Adrenal gland (tissue), 12 donors: ENCODE results near the gene CCDC149. TPM values are rescaled to one million over a fixed set of nuclear protein-coding genes. Genes with fewer than 3 reads are reported as not detected.

Experiments
- DNase-seq, 7 donors: peaks; one replicate each; pipeline ENCODE4 v3.0.0-alpha.2; 2019 to 2020
- H3K27ac ChIP-seq, 5 donors: fragments of 200-600 bp; sonication (generic) in 4 of 5; 1 replicate in 3 of 5; 2 replicates in 2 of 5; pipeline versions ENCODE4 v1.5.1 to v1.8.0; 2016 to 2020; ENCODE audit warnings: mild to moderate bottlenecking in 1 of 5
- H3K27me3 ChIP-seq: fragments of 200-600 bp; 2 replicates; pipeline ENCODE4 v1.8.0; 2021
- H3K36me3 ChIP-seq, 2 donors: fragments of 200-600 bp; replicated peaks in 1 of 2; 1 replicate in 1 of 2; 2 replicates in 1 of 2; pipeline versions ENCODE4 v1.5.1 to v1.8.0; 2018 to 2022
- H3K4me1 ChIP-seq, 2 donors: fragments of 200-600 bp; replicated peaks in 1 of 2; 1 replicate in 1 of 2; 2 replicates in 1 of 2; pipeline versions ENCODE4 v1.5.1 to v1.8.0; 2018 to 2021
- H3K4me3 ChIP-seq, 4 donors: fragments of 200-600 bp; sonication (generic) in 3 of 4; one replicate each; pipeline ENCODE4 v1.5.1; 2016 to 2018
- H3K9me3 ChIP-seq, 3 donors: fragments of 200-600 bp; sonication (generic) in 1 of 3; replicated peaks in 1 of 3; 1 replicate in 2 of 3; 2 replicates in 1 of 3; pipeline versions ENCODE4 v1.5.1 to v1.8.0; 2016 to 2021
- POLR2A ChIP-seq, 2 donors: fragments of 450-650 bp; IDR thresholded peaks; one replicate each; pipeline ENCODE4 v1.6.1; 2017; ENCODE audit warnings: antibody characterized with exemption in 2 of 2, mild to moderate bottlenecking in 2 of 2, moderate library complexity in 1 of 2
- WGBS, 4 donors: extraction: QIAGEN DNeasy Blood & Tissue Kit in 2 of 4; methylation state at CpG; one replicate each; pipeline versions ENCODE4 v1.1.5 to v1.1.7; 2013 to 2017; 5-methylcytosine and 5-hydroxymethylcytosine counted together
- intact Hi-C, 2 donors: fragments of 100-400 bp; cut with DNase I; formaldehyde crosslinking; loops; one replicate each; pipeline versions ENCODE4 v1.14.1 to v1.15.0; 2022 to 2023
- polyA plus RNA-seq, 3 donors: library from polyadenylated mRNA; stranded (reverse); fragments of 200-250 nt in 2 of 3; fragments of 350-450 nt in 1 of 3; fragmentation: Illumina TruSeq in 1 of 3; extraction: RNeasy Lipid Tissue Mini Kit (QIAGEN cat#74804) in 1 of 3; gene quantifications; one replicate each; pipeline ENCODE4 v1.2.3, GENCODE V29; 2013 to 2014
- total RNA-seq, 9 donors: library from RNA; depleted of rRNA in 4 of 9; stranded (reverse); fragments of >200 nt in 4 of 9; fragments of 120-200 nt in 1 of 9; fragmentation: NEBNext Ultra II Directional in 1 of 9; extraction: Animal tissue kit (Norgen Biotek cat#: 25700) in 1 of 9; gene quantifications; one replicate each; pipeline versions ENCODE4 v1.1.0 to v1.2.4, GENCODE V29; 2013 to 2023
- TF ChIP-seq, protein P1 (sequence below), 6 experiments: fragments of 450-650 bp in 4 of 6; fragments of 200-600 bp in 2 of 6; sonication (generic) in 1 of 6; IDR thresholded peaks; 1 replicate in 5 of 6; 2 replicates in 1 of 6; pipeline versions ENCODE4 v1.5.1 to v1.8.0; 2016 to 2021; ENCODE audit warnings: antibody characterized with exemption in 6 of 6, mild to moderate bottlenecking in 2 of 6, moderate library complexity in 1 of 6
- donor health status: healthy with polysubstance abuse.
- donor health status: Bipolar disorder and iron deficiency.
- donor health status: DM: yes; HTN: yes; CAD: no.
- donor health status: DM: no; HTN: no; CAD: no.
- donor health status: DM: no; HTN: no; CAD: no.
- donor health status: DM: yes; HTN: yes; CAD: no.

Gene CCDC149
- total and polyA plus RNA-seq, 12 donors: 3.6 to 13.0 (median 8.4) TPM

GRCh38 chr4:24923550-24923949, 10.7 kb upstream of the CCDC149 start:
- H3K9me3 ChIP-seq: no peaks in the 10 kb centered on the region
- intact Hi-C loops: no loop called here
- no peaks in the 10 kb centered on the region for H3K4me1 ChIP-seq
- H3K27ac ChIP-seq: no peak overlapping the region
- H3K36me3 ChIP-seq: no peaks in the 10 kb centered on the region
- no peaks in the 10 kb centered on the region for H3K27me3 ChIP-seq
- TF ChIP-seq, protein P1, sequence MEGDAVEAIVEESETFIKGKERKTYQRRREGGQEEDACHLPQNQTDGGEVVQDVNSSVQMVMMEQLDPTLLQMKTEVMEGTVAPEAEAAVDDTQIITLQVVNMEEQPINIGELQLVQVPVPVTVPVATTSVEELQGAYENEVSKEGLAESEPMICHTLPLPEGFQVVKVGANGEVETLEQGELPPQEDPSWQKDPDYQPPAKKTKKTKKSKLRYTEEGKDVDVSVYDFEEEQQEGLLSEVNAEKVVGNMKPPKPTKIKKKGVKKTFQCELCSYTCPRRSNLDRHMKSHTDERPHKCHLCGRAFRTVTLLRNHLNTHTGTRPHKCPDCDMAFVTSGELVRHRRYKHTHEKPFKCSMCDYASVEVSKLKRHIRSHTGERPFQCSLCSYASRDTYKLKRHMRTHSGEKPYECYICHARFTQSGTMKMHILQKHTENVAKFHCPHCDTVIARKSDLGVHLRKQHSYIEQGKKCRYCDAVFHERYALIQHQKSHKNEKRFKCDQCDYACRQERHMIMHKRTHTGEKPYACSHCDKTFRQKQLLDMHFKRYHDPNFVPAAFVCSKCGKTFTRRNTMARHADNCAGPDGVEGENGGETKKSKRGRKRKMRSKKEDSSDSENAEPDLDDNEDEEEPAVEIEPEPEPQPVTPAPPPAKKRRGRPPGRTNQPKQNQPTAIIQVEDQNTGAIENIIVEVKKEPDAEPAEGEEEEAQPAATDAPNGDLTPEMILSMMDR (IDR thresholded peaks at IDR 0.05): no peak
- no peak for TF ChIP-seq POLR2A (IDR thresholded peaks at IDR 0.05)
- 31 to 49% (median 40%) methylated on average over 1 of the region's 1 CpG for WGBS, 4 donors
- H3K4me3 ChIP-seq: no peak overlapping the region
- DNase-seq: no peak

- Histone ChIP-seq H3K4me1 (no peaks in the 10 kb centered on the region), H3K9me3 (no peaks in the 10 kb centered on the region), H3K27ac (no peak overlapping the region), H3K36me3 (no peaks in the 10 kb centered on the region), H3K4me3 (no peak overlapping the region), H3K27me3 (no peaks in the 10 kb centered on the region)
- no peak for TF ChIP-seq POLR2A (IDR thresholded peaks at IDR 0.05)
- WGBS, 4 donors: 82 to 89% (median 86%) methylated on average over 2 of the region's 2 CpGs
- no peak for DNase-seq
- intact Hi-C loops: no loop called here
Measured at GRCh38 chr4:24923002-24923401, 10.2 kb upstream of the CCDC149 start.

DNA sequence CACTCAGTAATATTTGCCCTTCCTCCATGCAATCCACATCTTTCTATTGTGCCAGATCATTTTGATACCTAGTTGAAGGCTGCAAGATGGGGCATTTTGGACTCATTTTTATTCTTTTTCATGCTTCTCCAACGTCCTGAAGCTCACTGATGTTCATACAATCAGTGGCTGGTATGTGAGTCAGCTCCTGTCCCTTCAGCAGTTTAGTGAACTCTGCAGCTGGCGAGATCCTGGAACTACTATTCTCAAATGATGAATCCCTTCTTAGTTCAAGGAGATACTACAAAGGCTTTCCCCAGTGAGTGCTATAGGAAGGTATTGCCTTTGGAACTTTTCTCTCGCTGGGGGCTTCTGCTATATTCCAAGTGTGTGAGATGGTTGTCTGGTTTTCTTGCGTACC, 9.6 kb upstream of the CCDC149 start:
- Histone ChIP-seq H3K27ac (no peak overlapping the region), H3K9me3 (no peaks in the 10 kb centered on the region), H3K36me3 (no peaks in the 10 kb centered on the region), H3K27me3 (no peaks in the 10 kb centered on the region), H3K4me3 (no peak overlapping the region), H3K4me1 (no peaks in the 10 kb centered on the region)
- DNase-seq: no peak
- TF ChIP-seq, protein P1 (IDR thresholded peaks at IDR 0.05): no peak
- no peak for TF ChIP-seq POLR2A (IDR thresholded peaks at IDR 0.05)
- intact Hi-C loops: no loop called here
- WGBS, 4 donors: 40 to 57% (median 51%) methylated on average over 4 of the region's 4 CpGs

DNA sequence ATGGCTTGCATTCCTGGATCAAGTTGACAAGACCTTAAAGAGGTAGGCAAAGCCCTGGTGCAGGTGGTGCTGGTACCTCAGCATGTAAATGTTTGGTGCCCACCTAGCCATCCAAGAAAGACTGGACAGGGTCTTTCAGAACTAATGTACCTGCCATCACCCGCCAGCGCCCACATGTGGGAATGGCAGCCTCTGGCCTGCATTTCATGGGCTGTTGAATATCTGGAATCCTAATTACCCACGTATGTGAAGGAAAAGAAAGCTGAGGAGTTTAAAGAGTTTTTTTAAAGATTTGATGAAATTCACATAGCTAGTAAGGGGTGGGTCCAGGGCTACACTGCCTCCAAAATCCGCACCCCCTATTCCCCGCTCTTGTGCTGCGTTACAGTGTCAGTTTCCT, 8.6 kb upstream of the CCDC149 start:
- DNase-seq: no peak
- no peak overlapping the region for H3K27ac ChIP-seq
- no peaks in the 10 kb centered on the region for H3K36me3 ChIP-seq
- H3K4me1 ChIP-seq: no peaks in the 10 kb centered on the region
- no peaks in the 10 kb centered on the region for H3K27me3 ChIP-seq
- no peak overlapping the region for H3K4me3 ChIP-seq
- 73 to 91% (median 82%) methylated on average over 6 of the region's 6 CpGs for WGBS, 4 donors
- TF ChIP-seq POLR2A (IDR thresholded peaks at IDR 0.05): no peak
- TF ChIP-seq, protein P1 (IDR thresholded peaks at IDR 0.05): no peak
- no peaks in the 10 kb centered on the region for H3K9me3 ChIP-seq
- intact Hi-C loops: no loop called here

- DNase-seq: no peak
- H3K9me3 ChIP-seq: no peaks in the 10 kb centered on the region
- no peak overlapping the region for H3K27ac ChIP-seq
- WGBS, 4 donors: 81 to 97% (median 88%) methylated on average over 2 of the region's 2 CpGs
- no peak for TF ChIP-seq POLR2A (IDR thresholded peaks at IDR 0.05)
- TF ChIP-seq, protein P1 (IDR thresholded peaks at IDR 0.05): no peak
- H3K27me3 ChIP-seq: no peaks in the 10 kb centered on the region
- intact Hi-C loops: no loop called here
- no peak overlapping the region for H3K4me3 ChIP-seq
- no peaks in the 10 kb centered on the region for H3K4me1 ChIP-seq
- H3K36me3 ChIP-seq: no peaks in the 10 kb centered on the region
Measured at GRCh38 chr4:24920008-24920407, 7.2 kb upstream of the CCDC149 start.
